MCF 10A (cell line): ENCODE data around the gene SAMD14. TPM values are rescaled to one million over a fixed set of nuclear protein-coding genes. Genes with fewer than 3 reads are reported as not detected.

ENCODE experiments used
- BruUV-seq: library from RNA; stranded (reverse); fragments of 400-500 nt; replicated peaks from 2 replicates; lab custom pipeline; 2021; lab: Mats Ljungman, UMichigan
- CTCF ChIA-PET: fragments of 300-600 bp; sonication (Branson Sonifier 250); formaldehyde crosslinking; extraction: SDS; loops from one replicate; lab custom pipeline; 2021; ENCODE audit warnings: antibody characterized with exemption, inconsistent platforms; lab: Yijun Ruan, JAX
- POLR2A ChIA-PET: fragments of 300-600, 350-650 bp; sonication (Branson Sonifier 250); formaldehyde crosslinking; extraction: SDS; loops from one replicate; lab custom pipeline; 2020; ENCODE audit warnings: antibody characterized with exemption, inconsistent platforms; lab: Yijun Ruan, JAX
- DNase-seq: peaks from one replicate; pipeline ENCODE4 v3.0.0-alpha.2; 2018; ENCODE audit not compliant: unreplicated experiment
- H3K27ac Mint-ChIP-seq: one replicate; pipeline ENCODE4 v1.8.0; 2022; ENCODE audit warnings: mild to moderate bottlenecking, low read depth, mixed read lengths; ENCODE audit not compliant: unreplicated experiment
- H3K27me3 Mint-ChIP-seq: one replicate; pipeline ENCODE4 v1.8.0; 2022; ENCODE audit warnings: mixed read lengths; ENCODE audit not compliant: insufficient read depth, unreplicated experiment
- H3K36me3 Mint-ChIP-seq: one replicate; pipeline ENCODE4 v1.8.0; 2022; ENCODE audit warnings: mild to moderate bottlenecking, moderate library complexity, mixed read lengths; ENCODE audit not compliant: insufficient read depth, unreplicated experiment
- H3K4me1 Mint-ChIP-seq: one replicate; pipeline ENCODE4 v1.8.0; 2022; ENCODE audit warnings: mixed read lengths; ENCODE audit not compliant: insufficient read depth, unreplicated experiment
- H3K4me3 Mint-ChIP-seq: one replicate; pipeline ENCODE4 v1.8.0; 2022; ENCODE audit warnings: mild to moderate bottlenecking, moderate library complexity, mixed read lengths; ENCODE audit not compliant: unreplicated experiment
- H3K9me3 Mint-ChIP-seq: one replicate; pipeline ENCODE4 v1.8.0; 2022; ENCODE audit warnings: mixed read lengths; ENCODE audit not compliant: unreplicated experiment
- intact Hi-C: fragments of 100-400 bp; cut with micrococcal nuclease; formaldehyde crosslinking; loops from 2 replicates; pipeline ENCODE4 v1.14.1; 2022
- total RNA-seq: library from RNA; stranded (reverse); gene quantifications from 2 replicates; pipeline ENCODE4 v1.2.3, GENCODE V29; 2022
- TF ChIP-seq, protein P1 (sequence below): fragments of 200-600 bp; IDR thresholded peaks from one replicate; pipeline ENCODE4 v1.8.0; 2022; ENCODE audit warnings: antibody characterized with exemption, mild to moderate bottlenecking; ENCODE audit not compliant: unreplicated experiment

The SAMD14 gene
- total RNA-seq, 1 experiment from 2014 or later = 0.09 TPM

DNA sequence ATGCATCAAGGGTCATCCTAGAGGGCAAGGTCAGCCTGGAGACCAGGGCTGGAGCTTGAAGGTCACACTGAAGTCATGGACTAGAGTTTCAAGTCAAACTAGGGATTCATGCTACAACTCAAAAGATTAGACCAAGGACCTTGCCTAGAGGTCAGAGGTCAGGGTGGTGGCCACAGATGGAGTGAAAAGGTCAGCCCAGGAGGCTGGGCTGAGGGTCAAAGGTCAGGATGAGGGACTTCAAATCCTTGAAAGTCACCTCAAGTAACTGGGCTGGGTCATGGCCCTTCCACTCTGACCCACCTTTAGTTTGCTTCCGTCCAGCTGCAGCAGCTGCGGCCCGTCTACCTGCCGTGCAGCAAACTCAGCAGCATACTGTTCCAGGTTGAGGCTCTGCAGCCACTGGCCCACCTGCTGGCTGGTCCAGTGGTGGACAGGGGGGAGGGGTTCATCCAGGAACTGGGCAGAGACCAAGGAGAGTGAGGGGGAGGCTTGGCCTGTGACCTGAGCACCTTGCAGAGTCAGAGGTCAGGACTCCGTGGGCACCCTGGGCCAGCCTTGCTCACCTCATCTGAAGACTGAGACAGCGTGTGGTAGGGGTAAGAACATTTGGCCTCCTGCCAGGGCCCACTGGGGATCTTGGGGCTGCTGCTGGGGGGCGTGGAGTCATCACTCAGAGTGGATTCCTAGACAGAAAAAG is 16.2 kb downstream of the SAMD14 start:
- intact Hi-C loops = no loop called here

DNA sequence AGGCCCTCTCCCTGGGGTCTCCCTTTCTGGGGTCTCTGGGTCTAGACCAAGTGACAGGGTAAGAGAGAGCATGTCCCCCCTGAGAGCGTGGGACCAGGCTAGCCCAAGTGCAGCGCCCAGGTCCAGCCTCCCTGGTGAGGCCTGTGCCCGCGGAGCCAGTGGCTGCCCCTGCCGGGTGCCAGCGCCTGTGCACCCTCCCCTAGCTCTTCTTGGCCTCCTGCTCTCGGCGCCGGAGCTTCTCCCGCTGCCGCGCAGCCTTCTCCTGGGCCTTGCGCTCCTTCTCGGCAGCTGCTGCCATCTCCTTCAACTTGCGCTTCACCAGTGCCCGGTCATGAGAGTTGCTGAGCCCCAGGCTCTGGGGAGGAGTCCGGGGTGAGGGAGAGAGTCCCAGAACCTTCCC is 17.3 kb downstream of the SAMD14 start:
- no TSS peak for BruUV-seq
- H3K27me3 Mint-ChIP-seq = no peaks in the 10 kb centered on the region
- TF ChIP-seq, protein P1, sequence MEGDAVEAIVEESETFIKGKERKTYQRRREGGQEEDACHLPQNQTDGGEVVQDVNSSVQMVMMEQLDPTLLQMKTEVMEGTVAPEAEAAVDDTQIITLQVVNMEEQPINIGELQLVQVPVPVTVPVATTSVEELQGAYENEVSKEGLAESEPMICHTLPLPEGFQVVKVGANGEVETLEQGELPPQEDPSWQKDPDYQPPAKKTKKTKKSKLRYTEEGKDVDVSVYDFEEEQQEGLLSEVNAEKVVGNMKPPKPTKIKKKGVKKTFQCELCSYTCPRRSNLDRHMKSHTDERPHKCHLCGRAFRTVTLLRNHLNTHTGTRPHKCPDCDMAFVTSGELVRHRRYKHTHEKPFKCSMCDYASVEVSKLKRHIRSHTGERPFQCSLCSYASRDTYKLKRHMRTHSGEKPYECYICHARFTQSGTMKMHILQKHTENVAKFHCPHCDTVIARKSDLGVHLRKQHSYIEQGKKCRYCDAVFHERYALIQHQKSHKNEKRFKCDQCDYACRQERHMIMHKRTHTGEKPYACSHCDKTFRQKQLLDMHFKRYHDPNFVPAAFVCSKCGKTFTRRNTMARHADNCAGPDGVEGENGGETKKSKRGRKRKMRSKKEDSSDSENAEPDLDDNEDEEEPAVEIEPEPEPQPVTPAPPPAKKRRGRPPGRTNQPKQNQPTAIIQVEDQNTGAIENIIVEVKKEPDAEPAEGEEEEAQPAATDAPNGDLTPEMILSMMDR = no peak
- H3K27ac Mint-ChIP-seq = no peak overlapping the region
- H3K4me3 Mint-ChIP-seq = no peak overlapping the region
- ChIA-PET CTCF (interaction anchor here (0.6 to 1.4 kb wide), 3 partner anchors 15 to 48 kb away, joined by 3 to 7 read pairs (median 3); partner anchors contain the start of gene PDK2), POLR2A (interaction anchor here (1.1 to 1.3 kb wide), 2 partner anchors 13 to 41 kb away, joined by 3 to 5 read pairs; no protein-coding TSS in a partner anchor)
- peaks cover 10% of the 10 kb centered on the region for H3K36me3 Mint-ChIP-seq
- intact Hi-C loops = no loop called here
- DNase-seq = no peak
- peaks cover 13% of the 10 kb centered on the region for H3K4me1 Mint-ChIP-seq
- H3K9me3 Mint-ChIP-seq = no peaks in the 10 kb centered on the region

More for the DNA sequence above, 16.2 kb downstream of the SAMD14 start:
- Mint-ChIP-seq H3K4me1 (peaks cover 2% of the 10 kb centered on the region), H3K36me3 (peaks cover 10% of the 10 kb centered on the region), H3K27me3 (peaks cover 10% of the 10 kb centered on the region), H3K4me3 (no peak overlapping the region), H3K9me3 (no peaks in the 10 kb centered on the region), H3K27ac (no peak overlapping the region)
- ChIA-PET CTCF (interaction anchor here (0.5 to 3.2 kb wide), 6 partner anchors 10 to 810 kb away, joined by 3 to 12 read pairs (median 4); partner anchors contain the start of gene PDK2), POLR2A (interaction anchor here (1.3 kb wide), 1 partner anchor 40 kb away, joined by 5 read pairs; no protein-coding TSS in a partner anchor)
- no TSS peak for BruUV-seq
- TF ChIP-seq, protein P1 = no peak
- no peak for DNase-seq

DNA sequence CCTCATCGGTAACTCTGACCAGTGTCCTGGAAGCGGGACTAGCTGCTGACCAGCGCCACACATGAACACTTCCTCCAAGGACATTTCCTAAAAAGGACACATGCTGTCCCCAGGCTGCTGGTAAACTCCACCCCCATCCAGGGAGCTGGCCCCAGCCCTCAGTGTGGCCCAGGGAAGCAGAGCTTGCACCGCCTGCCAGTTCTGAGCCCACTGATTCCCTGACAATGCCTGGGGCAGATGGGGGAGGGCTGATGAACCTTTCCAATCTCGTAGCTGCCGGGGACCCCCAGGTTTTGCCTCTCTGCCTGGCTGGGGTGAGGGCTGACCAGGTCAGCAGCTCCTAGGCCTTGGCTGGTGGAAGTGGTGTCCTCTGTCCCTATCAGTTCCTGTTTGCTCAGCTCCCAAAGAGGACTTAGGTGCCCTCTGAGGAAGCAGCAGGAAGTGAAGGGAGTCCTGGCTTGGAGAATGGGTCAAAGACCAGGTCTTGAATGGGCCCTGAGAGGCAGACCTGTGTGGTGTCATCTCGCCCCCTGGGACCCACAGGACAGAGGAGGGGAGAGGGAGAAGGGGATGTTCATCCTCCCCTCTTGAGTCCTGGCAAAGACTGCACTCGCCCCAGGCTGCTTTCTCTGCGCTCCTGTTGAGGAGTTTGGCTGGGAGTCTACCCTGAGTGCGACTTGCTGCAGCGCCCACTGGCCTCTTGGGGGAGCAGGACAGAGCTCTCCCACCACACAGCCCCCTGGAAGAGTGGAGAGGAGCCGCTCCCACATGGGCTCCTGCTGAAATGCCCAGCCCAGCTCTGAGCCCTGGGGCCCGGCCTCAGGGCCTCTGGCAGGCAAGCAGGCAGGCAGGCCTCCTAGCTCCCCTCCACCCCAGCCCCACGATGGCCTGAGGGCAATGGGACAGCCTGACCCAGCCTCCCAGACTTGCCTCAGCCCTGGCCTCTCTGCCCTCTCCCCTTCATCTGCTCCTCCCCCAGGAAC is 18.0 kb downstream of the SAMD14 start:
- ChIA-PET POLR2A (interaction anchor here (1.1 kb wide), 1 partner anchor 13 kb away, joined by 3 read pairs; no protein-coding TSS in a partner anchor), CTCF (interaction anchor here (0.6 to 1.4 kb wide), 2 partner anchors 17 to 59 kb away, joined by 4 to 7 read pairs; partner anchors contain the start of gene PDK2)
- Mint-ChIP-seq H3K27ac (no peak overlapping the region), H3K36me3 (peaks cover 10% of the 10 kb centered on the region), H3K9me3 (no peaks in the 10 kb centered on the region), H3K4me1 (peaks cover 20% of the 10 kb centered on the region), H3K4me3 (no peak overlapping the region), H3K27me3 (no peaks in the 10 kb centered on the region)
- intact Hi-C loops = no loop called here
- no peak for DNase-seq
- no TSS peak for BruUV-seq
- TF ChIP-seq, protein P1 = no peak
